ENCODE results near the gene SMPD3. TPM values are rescaled to one million over a fixed set of nuclear protein-coding genes. Genes with fewer than 3 reads are reported as not detected.

Gene SMPD3
- total and polyA plus RNA-seq, 10 donors: 0.66 to 6.5 (median 1.9) TPM

GRCh38 chr16:68403704-68404103 lies 44.6 kb downstream of the SMPD3 start:
- no peaks in the 10 kb centered on the region for H3K9me3 ChIP-seq
- no peaks in the 10 kb centered on the region for H3K36me3 ChIP-seq
- intact Hi-C loops (cut with DNase I; ENCODE audit: low total_unique reads): no loop called here
- H3K4me1 ChIP-seq: no peaks in the 10 kb centered on the region
- DNase-seq: peak; percentile 10
- no peak overlapping the region for H3K4me3 ChIP-seq
- H3K27ac ChIP-seq: no peak overlapping the region
- peaks cover 0 to 9% (median 0%) of the 10 kb centered on the region in 7 donors for H3K27me3 ChIP-seq (replicated peaks in 1 of 7)
- WGBS, 5 donors: 58 to 91% (median 77%) methylated on average over 3 of the region's 3 CpGs
- TF ChIP-seq POLR2AphosphoS5 (IDR thresholded peaks at IDR 0.05) (no peak), POLR2A (IDR thresholded peaks at IDR 0.05) (no peak)
- TF ChIP-seq, protein P1, sequence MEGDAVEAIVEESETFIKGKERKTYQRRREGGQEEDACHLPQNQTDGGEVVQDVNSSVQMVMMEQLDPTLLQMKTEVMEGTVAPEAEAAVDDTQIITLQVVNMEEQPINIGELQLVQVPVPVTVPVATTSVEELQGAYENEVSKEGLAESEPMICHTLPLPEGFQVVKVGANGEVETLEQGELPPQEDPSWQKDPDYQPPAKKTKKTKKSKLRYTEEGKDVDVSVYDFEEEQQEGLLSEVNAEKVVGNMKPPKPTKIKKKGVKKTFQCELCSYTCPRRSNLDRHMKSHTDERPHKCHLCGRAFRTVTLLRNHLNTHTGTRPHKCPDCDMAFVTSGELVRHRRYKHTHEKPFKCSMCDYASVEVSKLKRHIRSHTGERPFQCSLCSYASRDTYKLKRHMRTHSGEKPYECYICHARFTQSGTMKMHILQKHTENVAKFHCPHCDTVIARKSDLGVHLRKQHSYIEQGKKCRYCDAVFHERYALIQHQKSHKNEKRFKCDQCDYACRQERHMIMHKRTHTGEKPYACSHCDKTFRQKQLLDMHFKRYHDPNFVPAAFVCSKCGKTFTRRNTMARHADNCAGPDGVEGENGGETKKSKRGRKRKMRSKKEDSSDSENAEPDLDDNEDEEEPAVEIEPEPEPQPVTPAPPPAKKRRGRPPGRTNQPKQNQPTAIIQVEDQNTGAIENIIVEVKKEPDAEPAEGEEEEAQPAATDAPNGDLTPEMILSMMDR (IDR thresholded peaks at IDR 0.05 in 8 of 11, conservative IDR thresholded peaks at IDR 0.05 in 3 of 11): no peak

- Histone ChIP-seq H3K4me3 (no peak overlapping the region), H3K27me3 (replicated peaks in 1 of 7) (peaks cover 0 to 6% (median 0%) of the 10 kb centered on the region in 7 donors), H3K27ac (no peak overlapping the region), H3K4me1 (no peaks in the 10 kb centered on the region), H3K9me3 (no peaks in the 10 kb centered on the region), H3K36me3 (no peaks in the 10 kb centered on the region)
- WGBS, 5 donors: 36 to 88% (median 74%) methylated on average over 1 of the region's 1 CpG
- TF ChIP-seq POLR2A (IDR thresholded peaks at IDR 0.05): no peak
- TF ChIP-seq, protein P1 (IDR thresholded peaks at IDR 0.05 in 8 of 11, conservative IDR thresholded peaks at IDR 0.05 in 3 of 11): no peak
- TF ChIP-seq POLR2AphosphoS5 (IDR thresholded peaks at IDR 0.05): no peak
- DNase-seq: peak; percentile 1
- intact Hi-C loops (cut with DNase I; ENCODE audit: low total_unique reads): no loop called here
Observed at GRCh38 chr16:68403177-68403576, 45.1 kb downstream of the SMPD3 start.

GRCh38 chr16:68402748-68403040 lies 45.6 kb downstream of the SMPD3 start:
- H3K27me3 ChIP-seq (replicated peaks in 1 of 7): peaks cover 0 to 6% (median 0%) of the 10 kb centered on the region in 7 donors
- H3K4me1 ChIP-seq: no peaks in the 10 kb centered on the region
- WGBS, 5 donors: 82 to 86% (median 84%) methylated on average over 3 of the region's 3 CpGs
- H3K27ac ChIP-seq: no peak overlapping the region
- H3K4me3 ChIP-seq: no peak overlapping the region
- no peaks in the 10 kb centered on the region for H3K36me3 ChIP-seq
- TF ChIP-seq POLR2AphosphoS5 (IDR thresholded peaks at IDR 0.05) (no peak), POLR2A (IDR thresholded peaks at IDR 0.05) (no peak)
- TF ChIP-seq, protein P1 (IDR thresholded peaks at IDR 0.05 in 8 of 11, conservative IDR thresholded peaks at IDR 0.05 in 3 of 11): no peak
- intact Hi-C loops (cut with DNase I; ENCODE audit: low total_unique reads): no loop called here
- H3K9me3 ChIP-seq: no peaks in the 10 kb centered on the region
- no peak for DNase-seq

DNA sequence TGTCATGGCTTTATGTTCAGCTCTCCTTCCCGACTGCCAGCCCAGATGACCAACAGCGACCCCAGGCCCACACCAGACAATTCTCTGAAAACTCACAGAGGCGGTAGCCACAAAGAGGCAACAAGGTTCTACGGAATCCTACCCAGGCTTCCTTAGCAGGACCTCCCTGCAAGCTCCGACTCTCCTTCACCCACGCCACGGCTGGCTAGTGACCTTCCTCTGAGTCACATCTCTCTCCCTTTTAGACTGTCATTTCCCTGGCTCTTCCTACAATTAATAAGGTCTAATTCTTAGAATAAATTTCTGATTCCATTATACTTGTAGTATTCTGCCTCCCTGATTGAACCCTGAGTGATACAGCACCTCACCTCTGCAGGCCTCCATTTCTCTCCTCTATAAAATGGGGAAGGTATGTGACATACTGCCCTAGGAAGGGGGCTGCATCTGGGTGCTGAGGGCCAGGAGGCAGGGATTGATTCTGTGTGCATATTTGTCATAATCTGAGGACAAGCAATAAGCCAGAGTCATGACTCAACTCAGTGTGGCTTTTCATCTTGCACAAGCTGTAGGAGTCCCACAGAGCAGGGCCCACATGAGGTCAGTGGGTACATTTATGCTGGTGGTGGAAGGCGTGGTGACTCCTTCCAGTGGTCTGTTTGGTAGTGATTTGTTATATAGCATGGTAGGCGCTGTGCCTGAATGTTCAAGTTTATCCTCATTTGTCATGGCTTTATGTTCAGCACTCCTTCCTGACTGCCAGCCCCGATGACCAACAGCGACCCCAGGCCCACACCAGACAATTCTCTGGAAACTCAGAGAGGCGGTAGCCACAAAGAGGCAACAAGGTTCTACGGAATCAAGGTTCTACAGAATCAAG lies 46.2 kb downstream of the SMPD3 start:
- TF ChIP-seq, protein P1 (IDR thresholded peaks at IDR 0.05 in 8 of 11, conservative IDR thresholded peaks at IDR 0.05 in 3 of 11): no peak
- TF ChIP-seq POLR2AphosphoS5 (IDR thresholded peaks at IDR 0.05) (no peak), POLR2A (IDR thresholded peaks at IDR 0.05) (no peak)
- 74 to 82% (median 79%) methylated on average over 13 of the region's 13 CpGs for WGBS, 5 donors

More for the DNA sequence above, 46.2 kb downstream of the SMPD3 start:
- Histone ChIP-seq H3K4me1 (no peaks in the 10 kb centered on the region), H3K9me3 (no peaks in the 10 kb centered on the region), H3K36me3 (no peaks in the 10 kb centered on the region), H3K27ac (no peak overlapping the region), H3K4me3 (no peak overlapping the region), H3K27me3 (replicated peaks in 1 of 7) (peaks cover 0 to 5% (median 0%) of the 10 kb centered on the region in 7 donors)
- DNase-seq: peak; percentile 31
- intact Hi-C loops (cut with DNase I; ENCODE audit: low total_unique reads): no loop called here

All from spleen (tissue), 11 donors.